ENCODE results near the gene FAM156B.
"Not testable (repeated sequence)": the region's sequence is repeated elsewhere in the genome, so short reads cannot be mapped to it uniquely, and the experiment has no call there.

FAM156B gene, protein sequence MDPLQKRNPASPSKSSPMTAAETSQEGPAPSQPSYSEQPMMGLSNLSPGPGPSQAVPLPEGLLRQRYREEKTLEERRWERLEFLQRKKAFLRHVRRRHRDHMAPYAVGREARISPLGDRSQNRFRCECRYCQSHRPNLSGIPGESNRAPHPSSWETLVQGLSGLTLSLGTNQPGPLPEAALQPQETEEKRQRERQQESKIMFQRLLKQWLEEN

DNA sequence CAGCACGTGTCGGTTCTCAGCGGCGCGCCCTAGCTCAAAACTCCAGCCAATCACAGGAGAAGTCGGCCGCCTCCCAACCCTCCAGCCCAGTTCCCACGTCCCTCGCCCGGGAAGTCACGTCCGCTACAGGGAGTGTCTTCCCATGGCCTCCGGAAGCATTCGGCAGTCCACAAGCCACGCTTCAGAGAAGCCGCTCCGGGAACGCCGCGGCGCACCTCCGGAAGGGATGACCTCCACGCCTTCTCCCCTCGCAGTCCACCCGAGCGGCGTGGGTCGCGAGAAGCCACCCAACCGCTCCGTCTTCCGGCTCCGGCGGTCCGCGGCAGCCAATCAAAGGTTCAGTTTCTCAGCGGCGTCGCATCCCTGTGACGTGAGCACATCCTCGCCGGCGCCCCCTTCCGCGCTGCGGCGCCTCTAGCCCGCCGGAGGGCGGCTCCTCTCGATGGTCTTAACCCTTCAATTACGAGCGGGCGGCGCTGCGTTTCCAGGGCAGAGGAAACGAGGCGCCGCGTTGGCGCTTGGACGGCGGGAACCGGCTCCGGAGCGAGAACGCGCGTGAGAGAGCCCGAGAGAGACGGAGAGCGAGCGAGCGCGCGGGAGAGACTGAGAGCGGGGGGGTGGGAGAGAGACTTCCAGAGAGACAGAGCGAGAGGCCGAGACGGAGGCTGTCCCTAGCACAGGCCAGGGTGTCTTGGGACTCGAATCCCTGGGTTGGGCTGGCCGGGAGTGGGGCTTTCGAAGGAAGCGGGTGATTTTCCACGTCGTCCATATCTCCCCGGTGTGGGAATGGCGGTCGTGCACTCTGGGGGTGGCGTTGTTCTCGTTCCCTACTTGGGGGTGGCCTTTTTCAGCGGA lies at the start of gene FAM156B:
Gene FAM156B (plus strand): TSS at position 476 of the 855 bp plus-strand sequence. CDS start 9,896 bp downstream, outside the sequence.
- DNase-seq = not testable (repeated sequence)

DNA sequence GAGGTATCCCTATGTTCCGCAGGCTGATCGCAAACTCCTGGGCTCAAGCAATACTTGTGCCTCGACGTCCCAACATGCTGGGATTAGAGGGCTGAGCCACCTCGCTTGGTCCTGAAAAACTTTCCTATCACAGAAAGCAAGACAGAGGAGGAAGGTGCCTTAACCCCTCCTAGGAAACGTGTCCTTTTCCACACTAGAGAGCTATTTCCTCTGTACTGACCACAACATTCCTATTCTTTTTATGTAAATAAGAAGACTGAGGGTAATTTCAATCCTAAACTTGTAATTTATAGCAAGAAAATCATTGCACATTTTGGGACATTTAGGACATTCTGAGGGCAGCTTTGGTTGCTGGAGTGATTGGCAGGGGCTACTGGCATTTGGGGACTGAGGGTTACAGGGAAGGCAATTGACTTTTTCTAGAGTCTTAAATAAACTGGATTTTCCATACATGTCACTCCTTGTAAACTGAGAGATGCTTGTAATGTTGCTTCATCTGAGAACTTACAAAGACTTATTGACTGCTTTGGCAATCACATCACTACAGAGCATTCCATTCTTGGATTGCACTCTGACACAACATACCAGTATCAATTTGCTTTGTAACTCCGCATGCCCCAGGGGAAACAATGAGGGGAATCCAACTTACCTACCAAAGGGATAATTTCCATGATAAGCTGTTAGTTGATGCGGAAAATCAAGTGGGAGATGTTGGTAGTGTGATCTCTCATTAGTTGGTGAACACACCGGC lies 44.8 kb upstream of the FAM156B start:
- peak; percentile 59 for DNase-seq

DNA sequence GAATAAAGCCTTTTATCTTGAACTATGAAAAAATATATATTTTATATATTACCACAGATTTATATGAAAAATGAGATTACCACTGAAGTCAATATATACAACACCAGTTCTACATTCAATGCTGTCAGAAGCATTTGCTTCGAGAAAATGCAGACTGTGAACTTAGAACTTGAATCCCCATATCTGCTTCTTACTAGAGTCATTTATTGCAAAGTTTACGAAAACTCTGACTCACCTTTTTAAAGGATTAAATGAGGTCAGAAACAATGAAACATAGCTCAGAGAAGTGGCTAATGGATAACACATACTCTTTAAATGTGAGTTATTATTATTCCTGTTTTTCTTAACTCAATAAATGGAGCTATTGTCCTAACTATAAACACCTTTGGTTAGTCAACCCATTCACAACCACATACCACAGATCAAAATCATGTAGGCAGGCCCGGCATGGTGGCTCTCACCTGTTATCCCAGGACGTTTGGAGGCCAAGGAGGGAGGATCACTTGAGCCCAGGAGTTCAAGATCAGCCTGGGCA lies 40.1 kb upstream of the FAM156B start:
- not testable (repeated sequence) for DNase-seq

DNA sequence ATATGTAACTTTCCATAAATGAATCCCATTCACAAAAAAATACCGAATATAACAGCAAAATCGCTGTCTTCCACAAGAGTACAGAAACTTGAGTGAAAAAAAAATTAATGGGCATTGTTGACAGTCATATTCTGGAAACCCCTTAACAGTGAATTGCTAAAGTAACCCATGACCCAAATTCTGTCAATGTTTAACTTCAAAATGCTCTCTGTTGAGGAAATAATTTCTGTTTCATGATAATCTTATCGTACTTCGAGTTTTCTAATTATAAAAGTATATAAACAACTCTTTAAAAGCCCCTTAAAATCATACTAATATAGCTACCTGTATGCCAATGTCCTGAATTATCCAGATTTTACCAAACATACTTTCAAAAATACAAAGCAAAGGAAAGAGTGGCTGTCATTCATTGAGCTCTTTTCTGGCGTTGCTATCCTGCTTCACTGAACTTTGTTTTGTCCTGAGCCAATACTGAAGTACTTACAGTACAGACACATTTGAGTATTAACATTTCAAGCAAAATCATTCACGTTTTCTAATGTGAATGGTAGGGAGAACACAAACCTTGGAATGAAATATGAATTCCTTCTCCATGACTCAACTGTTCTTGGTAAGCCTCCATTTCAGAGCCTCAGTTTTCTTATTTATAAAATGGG lies 31.7 kb upstream of the FAM156B start:
- no peak for DNase-seq

DNA sequence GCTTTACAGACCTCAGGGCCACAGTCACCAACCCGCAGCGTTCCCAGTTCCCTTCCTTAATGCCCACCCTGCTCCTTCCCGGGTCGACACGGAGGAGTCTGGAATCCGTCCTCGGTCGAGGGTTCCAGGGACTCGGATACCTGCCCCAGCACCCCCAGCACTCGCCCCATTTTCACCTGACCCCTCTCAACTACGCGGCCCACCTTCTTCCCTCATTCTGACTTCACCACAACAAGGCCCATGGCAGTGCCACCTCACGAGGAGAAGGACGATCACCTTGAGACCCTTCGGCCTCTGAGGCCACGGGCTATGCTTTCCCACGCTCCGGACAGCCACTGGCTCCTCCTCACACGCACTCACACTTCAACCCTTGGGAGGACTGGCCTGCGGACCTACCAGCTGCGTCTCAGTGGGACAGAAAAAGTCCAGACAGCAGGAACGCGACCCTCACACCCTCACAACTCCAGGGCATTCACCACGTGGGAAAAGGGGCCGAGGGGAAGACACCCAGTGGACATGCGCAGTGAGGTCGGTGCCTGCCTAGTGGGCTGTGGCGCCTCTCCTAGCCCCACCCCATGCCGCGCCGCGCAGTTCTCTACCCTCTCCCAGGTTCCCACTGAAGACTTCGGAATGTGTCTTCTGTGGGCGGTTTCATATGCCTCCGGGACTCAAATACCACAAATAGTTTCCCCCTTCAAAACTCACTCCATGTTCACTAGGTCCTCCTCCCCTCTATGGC lies 29.4 kb upstream of the FAM156B start, which contains the start of gene XAGE3:
Gene XAGE3 (minus strand): TSS at position 474 of the 739 bp plus-strand sequence. CDS start 950 bp downstream, outside the sequence.
- DNase-seq = no peak

DNA sequence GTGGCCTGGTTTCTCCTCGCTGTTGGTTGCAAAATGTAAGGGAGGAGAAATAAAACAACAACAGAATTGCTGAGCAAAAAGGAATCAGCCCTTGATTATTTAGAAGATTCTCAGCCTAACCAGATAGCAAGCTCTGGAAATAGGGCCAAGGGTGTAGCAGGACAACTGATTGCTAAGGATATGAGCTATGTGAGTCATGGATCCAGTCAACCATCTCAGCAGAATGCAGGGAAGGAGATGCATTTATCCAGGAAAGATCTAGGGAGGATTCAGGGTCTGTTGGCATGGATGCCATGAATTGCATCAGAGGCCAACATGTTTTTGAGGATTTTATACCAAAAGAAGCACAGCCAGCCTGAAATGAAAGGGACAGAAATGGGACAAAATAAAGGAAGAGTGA lies 27.1 kb upstream of the FAM156B start:
- DNase-seq = no peak

DNA sequence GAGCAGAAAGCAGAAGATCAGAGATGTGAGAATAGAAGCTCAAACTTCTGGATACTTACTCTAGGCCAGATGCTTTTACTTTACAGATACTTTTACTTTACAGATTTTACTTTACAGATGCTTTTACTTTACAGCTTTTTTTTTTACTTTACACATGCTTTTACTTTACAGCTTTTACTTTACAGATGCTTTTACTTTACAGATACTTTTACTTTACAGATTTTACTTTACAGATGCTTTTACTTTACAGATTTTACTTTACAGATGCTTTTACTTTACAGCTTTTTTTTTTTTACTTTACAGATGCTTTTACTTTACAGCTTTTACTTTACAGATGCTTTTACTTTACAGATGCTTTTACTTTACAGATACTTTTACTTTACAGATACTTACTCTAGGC lies 23.3 kb upstream of the FAM156B start:
- not testable (repeated sequence) for DNase-seq

DNA sequence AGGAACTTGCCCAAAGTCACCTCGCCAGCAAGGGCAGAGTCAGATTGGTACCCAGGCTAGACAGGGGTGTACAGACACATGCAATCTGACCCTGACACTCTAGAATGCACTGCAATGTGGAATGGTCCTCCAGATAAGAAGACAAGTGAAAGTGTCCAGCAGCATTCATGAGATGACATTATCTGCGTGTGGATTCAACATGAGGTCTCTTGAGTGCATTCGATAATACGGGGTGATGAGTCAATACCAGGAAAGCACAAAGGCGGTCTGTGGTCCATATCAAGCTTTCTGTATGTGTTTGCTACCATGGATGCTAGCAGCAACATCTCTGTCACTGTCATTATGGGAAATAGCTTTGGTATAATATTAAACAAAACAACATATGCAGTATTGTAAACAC lies 22.5 kb upstream of the FAM156B start:
- DNase-seq = no peak

DNA sequence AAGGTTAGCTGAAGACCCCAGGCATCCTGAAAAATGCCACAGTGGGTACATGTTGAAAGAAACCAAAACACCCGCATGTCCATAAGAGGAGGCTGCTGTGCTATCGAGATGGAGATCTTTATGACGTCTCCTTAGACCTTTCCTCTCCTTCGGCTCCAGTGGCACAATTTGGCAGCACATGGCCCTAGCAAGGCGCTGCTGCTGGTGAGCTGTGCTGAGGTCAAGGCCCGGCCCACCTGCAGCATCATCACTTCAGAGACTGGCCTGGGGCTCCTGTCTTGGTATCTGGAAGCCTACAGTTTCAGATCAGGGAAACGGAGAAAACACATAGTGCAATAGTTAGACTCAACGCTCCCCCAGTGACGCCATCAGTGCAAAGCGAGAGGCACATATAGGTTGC lies 21.7 kb upstream of the FAM156B start:
- DNase-seq = not testable (repeated sequence)

DNA sequence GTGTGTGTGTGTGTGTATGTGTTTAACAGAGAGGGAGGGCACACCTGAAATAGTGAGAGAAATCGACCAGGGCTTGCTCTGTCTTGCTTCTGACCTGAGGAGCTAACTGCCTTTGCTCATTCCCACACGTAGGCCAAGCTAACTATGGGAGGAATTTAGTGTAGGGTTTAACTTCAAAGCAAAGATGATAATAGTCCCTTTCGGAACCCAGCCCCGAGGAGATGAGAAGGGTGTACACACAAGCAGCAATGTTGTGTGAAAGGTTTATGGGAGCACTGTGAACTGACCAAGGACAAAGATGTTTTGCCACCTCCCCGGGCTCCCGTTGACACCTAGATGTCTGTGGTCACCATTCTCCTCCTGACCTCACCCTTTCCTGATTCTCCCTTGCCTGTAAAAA lies 20.7 kb upstream of the FAM156B start:
- not testable (repeated sequence) for DNase-seq

DNA sequence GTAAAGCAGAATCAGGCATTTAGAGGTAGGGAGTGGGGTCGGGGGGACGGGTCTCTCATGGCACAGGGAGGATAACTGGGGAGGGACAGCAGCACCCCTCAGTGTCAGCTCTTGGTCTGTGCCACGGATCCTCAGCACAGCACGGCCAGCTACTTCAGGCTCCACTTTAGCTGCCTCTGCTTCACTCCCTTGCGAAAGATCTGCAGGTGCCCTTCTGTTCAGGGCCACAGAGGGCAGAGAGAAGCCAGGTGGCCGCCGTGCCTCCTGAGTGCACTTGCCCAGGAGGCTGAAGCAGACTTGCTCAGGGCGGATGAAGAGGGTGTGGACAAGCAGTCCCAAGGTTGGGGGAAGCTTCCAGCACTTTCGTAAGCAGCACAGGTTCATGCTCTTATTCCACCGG lies 9.7 kb upstream of the FAM156B start:
- DNase-seq = not testable (repeated sequence)

DNA sequence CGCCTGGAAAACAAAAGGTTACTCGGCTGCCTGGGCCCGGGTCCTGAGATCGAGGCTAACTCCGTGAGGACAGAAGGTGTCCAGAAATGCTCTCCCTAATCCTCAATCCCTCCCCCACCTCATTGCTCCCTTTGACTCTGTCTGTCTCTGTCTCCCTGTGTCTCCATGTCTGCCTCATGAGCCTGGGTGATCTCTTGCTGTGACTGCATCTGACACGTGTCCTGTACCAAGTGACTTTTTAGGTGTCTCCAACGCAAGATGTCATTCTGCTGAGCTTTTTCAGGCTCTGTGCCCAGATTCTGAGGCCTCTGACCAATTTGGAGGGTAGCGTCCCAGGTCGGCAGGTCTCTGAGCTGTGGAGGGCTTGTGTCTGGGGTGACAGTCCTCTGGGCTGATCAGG lies 9.0 kb upstream of the FAM156B start:
- DNase-seq = not testable (repeated sequence)

DNA sequence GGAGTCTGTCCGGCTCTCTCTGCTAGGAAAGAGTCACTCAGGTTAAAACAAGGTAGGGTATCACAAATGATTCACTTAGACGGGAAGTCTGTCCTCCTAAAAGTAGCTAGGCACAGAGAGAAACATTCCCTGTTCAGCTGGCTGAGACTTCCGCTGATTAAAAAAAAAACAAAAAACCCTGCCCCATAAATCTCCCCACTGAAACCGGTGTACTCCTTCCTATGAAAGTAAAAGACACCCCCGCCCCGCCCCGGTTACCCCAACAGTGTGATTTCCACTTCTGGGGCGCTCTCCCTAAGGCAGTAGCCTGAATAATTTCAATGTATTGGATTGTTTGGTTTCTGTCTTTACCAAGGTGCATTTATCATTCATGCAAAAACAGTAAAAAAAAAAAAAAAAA lies 692 bp upstream of the FAM156B start:
- not testable (repeated sequence) for DNase-seq

DNA sequence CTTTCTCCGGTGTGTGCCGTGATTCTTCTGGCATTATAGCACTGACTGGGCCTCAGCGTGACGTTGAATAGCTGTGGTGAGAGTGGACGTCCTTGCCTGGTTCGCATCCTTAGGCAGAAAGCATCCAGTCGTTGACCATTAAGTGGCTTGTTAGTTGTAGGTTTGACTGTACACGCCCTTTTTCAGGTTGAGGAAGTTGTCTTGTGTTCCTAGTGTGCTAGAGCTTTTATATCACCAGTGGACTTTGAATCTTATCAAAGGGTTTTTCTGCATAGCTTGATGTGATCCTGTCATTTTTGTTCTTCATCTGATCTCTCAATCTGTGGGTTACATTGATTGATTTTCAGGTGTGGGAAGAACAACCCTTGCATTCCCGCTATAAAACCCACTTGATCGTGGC lies 8.4 kb downstream of the FAM156B start:
- not testable (repeated sequence) for DNase-seq

DNA sequence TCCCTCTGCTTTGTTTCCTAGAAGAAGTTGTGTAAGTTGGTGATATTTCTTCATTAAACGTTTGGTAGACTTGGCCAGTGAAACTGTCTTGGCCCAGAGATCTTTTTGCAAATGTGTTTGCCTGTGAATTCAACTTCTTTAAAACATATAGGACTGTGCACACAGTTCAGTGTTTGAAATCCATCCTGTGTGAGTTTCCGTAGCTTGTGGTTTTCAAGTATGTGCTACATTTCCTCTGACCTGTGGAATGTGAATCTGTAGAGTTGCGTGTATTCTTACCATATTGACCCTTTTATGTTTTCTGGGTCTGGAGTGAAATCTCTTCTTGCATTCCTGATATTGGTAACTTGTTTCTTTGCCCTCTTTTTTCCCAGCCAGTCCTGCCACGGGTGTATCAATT lies 8.9 kb downstream of the FAM156B start:
- DNase-seq = not testable (repeated sequence)

DNA sequence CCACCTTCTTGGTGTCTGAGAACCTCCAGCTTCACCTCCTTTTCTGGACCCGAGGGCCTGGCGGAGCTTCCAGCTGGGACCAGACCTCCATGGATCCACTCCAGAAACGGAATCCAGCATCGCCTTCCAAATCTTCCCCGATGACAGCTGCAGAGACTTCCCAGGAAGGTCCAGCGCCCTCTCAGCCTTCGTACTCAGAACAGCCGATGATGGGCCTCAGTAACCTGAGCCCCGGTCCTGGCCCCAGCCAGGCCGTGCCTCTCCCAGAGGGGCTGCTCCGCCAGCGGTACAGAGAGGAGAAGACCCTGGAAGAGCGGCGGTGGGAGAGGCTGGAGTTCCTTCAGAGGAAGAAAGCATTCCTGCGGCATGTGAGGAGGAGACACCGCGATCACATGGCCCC lies 10.0 kb downstream of the FAM156B start:
- not testable (repeated sequence) for DNase-seq

DNA sequence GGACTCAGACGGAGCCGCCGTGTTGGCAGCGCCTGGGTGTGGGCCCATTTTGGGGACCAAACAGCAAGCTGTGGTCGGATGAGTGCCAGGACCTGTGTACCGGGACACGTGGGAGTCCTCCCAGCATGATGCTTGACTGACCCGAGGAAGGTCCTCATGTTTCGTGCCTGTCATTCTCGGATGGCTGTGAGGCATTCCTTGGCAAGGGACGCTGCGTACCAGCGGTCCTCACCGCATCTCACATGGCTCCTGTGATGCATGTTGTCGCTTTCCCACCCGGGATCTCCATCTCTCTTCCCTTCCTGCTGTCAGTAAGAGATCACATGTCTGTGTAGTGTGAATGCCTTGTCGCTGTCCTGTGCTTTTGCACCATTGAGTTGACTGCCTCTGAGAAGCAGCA lies 10.8 kb downstream of the FAM156B start:
- not testable (repeated sequence) for DNase-seq

DNA sequence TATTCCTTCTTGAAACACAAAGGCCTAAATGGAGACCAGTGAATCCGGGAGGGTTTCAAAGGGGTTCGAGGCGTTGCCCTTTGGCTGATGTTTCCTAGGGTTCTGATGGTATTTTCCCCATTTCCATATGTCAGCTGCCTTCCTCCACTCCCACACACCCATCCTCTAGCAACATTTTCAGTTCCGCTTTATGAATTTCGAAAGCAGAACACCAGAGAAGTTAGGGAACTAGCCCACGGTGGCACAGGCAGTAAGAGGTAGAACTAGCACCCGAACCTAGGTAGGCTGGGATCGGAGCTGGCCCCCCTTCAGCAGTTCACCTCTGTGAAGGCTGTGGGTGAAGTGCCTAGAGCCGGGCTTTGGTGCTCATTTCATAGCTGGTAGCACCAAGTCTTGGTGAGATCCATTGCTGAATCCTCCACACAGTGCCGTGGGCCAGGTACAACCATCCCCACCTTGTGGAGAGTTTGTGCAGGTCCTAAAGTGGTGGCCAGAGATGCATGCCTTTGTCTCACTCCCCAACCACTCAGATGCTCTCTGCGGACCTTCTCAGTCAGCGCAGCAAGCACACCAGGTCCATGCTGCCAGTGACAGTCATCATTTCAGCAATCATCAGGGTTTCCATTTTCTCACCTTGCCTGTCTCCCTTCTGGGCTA lies 12.3 kb downstream of the FAM156B start:
- not testable (repeated sequence) for DNase-seq

DNA sequence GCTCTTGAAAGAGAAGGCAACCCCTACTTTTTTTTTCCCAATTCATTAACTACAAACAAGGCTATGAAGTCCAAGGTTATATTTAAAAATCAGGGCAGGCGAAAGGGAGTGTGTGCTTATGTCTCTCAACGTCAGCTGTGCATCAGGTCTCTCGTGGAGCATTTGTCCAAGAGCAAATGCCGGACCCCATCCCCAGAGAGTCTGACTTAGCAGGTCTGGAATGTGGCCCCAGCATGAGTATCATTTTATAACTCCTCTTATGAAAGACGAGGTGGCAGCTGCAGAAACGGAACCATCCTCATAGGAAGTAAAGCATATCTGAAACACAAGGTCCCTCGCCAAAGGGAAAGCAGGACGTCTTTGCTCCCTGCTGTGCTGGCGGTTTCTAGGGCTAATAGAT lies 16.6 kb downstream of the FAM156B start:
- not testable (repeated sequence) for DNase-seq

DNA sequence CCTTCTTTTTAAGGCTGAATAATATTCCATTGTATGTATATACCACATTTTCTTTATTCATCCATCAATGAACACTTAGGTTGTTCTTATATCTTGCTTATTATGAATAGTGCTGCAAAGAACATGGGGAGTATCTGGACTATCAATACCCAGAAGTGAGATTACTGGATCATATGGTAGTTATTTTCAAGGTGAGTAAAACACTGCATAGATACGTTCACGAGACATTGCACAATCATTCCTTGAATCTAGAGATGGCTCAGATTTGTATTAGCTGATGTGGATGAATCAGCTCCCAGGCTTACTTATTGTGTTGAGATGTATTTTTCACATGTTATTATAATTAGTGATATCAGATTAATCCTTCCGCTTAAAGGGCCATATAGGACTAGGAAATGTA lies 17.6 kb downstream of the FAM156B start:
- DNase-seq = not testable (repeated sequence)

DNA sequence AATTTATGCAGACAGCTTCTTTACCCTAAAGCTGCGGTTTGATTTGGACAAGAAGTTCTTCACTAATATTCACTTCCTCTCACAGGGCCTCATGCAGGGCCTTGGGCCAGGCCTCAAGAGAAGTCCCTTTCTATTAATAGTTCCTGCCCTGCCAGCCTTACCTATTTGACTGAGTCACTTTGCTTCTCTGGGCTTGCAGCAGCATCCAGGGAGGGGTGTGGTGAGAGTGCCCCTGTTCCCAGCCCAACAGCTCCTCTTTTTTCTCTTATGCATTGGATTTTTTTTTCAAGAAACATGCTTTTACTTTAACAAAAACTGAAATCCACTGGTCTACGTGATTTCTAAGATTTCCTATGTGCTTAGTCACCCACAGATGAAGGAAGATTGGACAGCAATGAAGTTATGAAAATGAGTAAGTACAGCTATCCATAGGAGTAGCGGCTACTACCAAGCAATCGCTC lies 26.7 kb downstream of the FAM156B start:
- peak; percentile 46 for DNase-seq

All from EL (cell line).